ENCODE data around the gene LAMA3.
A peak's percentile ranks its signal among the peaks of the same experiment; 100 is the strongest.

Gene LAMA3

DNA sequence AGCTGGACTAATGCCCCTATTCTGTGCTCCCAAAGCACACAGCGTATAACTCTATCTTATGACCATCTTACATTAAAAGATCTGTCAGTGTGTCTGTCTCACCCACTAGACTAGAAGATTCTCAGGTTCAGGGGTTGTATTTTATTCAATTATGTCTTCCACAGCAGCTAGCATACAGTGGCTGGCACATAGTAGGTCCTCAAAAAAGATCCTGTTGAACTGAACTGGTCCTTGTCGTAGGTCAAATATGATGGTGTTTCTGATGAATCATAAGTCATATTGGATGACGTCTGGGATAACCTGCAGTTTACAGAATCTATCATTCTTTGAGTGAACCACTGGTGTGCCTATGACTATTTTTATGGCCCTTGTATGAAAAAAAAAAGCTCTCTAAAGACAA lies 314.0 kb downstream of the LAMA3 start:
- H3K4me3 ChIP-seq: no peak overlapping the region
- peaks cover 12% of the 10 kb centered on the region for H3K4me1 ChIP-seq
- H3K27me3 ChIP-seq: no peaks in the 10 kb centered on the region
- no peak overlapping the region for H3K27ac ChIP-seq
- H4K20me1 ChIP-seq: no peaks in the 10 kb centered on the region
- no peaks in the 10 kb centered on the region for H3K9me3 ChIP-seq
- no peak overlapping the region for H3K4me2 ChIP-seq
- H3K9ac ChIP-seq: no peak overlapping the region
- no peaks in the 10 kb centered on the region for H3K36me3 ChIP-seq
- TF ChIP-seq Cebpa-rat (IDR thresholded peaks at IDR 0.05): no peak

DNA sequence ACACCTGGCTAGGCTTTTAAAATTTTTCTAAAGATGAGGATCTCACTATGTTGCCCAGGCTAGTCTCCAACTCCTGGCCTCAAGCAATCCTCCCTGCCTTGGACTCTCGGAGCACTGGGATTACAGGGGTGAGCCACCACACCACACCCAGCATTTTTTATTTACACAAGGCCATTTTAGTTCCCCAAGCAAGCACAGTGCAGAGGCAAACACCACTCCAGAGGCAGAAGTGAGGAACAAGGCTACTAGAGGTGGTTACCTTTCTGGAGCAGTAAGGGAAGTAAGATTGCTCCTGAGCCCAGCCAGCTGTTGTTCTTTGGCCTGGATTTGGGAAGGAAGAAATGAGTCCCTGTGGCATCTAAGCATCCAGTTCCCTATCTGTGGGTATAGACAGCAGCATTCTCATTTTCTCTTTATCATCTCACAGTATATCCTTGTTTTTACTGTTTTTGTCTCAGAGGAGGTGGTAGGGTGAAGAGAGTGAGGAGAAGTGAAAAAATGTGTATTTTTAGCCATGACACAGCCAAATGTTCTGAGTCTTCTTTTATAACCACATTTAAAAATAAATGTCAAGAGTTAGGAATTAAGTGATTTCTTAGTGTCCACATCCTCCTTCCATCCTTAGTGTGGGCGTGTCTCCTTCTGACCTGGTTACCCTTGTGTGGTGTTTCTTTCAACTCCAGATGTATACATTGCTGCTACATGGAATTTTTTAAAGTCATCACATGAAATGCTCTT lies 314.8 kb downstream of the LAMA3 start:
- Histone ChIP-seq H3K4me2 (peak overlapping the region; percentile 1; the same call in 1 of the 2 replicates), H3K27ac (no peak overlapping the region)

More for the DNA sequence above, 314.8 kb downstream of the LAMA3 start:
- TF ChIP-seq Cebpa-rat (IDR thresholded peaks at IDR 0.05): no peak
- H3K27me3 ChIP-seq: no peaks in the 10 kb centered on the region
- H3K9me3 ChIP-seq: no peaks in the 10 kb centered on the region
- H4K20me1 ChIP-seq: no peaks in the 10 kb centered on the region
- H3K36me3 ChIP-seq: no peaks in the 10 kb centered on the region
- H3K4me3 ChIP-seq: no peak overlapping the region
- peaks cover 17% of the 10 kb centered on the region for H3K4me1 ChIP-seq
- no peak overlapping the region for H3K9ac ChIP-seq

Data from BLaER1 (cell line).